ENCODE data around the gene DCANP1.

The DCANP1 gene

GRCh38 chr5:135417083-135417482 lies 30.1 kb downstream of the DCANP1 start:
- DNase-seq, result no peak

DNA sequence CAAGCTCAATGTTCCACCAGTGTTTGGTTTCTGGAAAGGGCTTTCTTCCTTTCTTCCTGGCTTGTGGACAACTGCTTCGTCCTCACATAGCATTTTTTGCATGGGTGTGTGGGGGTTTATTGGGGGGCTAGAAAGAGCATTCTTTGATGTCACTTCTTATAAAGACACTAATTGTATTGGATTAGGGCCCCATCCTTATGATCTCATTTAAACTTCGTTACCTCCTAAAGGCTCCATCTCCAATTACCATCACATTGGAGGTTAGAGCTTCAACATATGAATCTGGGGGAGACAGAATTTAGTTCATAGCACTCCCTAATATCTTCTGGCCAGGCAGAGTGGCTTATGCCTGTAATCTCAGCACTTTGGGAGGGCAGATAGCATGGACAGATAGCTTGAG lies 42.1 kb downstream of the DCANP1 start:
- no peak for DNase-seq

GRCh38 chr5:135402031-135402430 lies 45.1 kb downstream of the DCANP1 start:
- DNase-seq, result no peak

GRCh38 chr5:135400866-135401265 lies 46.3 kb downstream of the DCANP1 start:
- DNase-seq, result no peak

DNA sequence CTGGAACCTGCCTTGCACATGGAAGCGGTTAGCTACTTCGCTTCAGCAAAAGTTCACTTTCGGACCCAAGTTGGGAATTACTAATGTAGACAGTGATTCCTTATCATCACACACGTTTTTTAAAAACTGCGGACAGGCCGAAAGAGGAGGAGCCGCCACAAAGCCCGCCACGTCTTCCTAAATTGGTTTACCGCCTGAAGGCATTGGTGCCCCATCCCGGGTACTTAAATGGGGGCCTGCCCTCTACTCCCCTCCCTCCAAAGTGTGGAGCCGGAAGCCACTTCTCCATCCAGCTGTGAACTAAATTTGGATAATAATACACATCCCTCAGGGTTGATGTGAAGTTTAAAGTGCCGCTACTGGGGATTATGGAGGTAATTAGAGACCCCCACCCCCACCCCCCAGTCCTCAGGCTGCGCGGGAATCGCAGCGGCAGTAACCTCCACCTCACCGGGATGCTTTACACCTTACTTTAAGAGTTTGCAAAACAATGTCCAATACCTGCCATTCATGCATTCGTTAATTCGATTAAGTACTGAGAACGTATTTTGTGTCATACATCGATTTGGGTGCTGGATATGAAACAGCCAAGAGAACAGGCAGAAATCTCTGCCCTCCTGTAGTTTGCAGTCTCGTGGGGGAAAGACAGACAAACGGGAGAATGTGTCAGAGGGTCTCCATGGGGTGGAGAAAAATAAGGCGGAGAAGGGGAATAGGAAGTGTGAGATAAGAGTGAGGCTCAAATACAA lies 47.2 kb downstream of the DCANP1 start:
- DNase-seq, result no peak

GRCh38 chr5:135398855-135399793 lies 48.0 kb downstream of the DCANP1 start, which contains the start of gene MACROH2A1:
TSS of gene MACROH2A1 (minus strand) at chr5:135399231. CDS start at chr5:135389093, 10,138 bp downstream.
- peak; percentile 67 to 78 for DNase-seq

DNA sequence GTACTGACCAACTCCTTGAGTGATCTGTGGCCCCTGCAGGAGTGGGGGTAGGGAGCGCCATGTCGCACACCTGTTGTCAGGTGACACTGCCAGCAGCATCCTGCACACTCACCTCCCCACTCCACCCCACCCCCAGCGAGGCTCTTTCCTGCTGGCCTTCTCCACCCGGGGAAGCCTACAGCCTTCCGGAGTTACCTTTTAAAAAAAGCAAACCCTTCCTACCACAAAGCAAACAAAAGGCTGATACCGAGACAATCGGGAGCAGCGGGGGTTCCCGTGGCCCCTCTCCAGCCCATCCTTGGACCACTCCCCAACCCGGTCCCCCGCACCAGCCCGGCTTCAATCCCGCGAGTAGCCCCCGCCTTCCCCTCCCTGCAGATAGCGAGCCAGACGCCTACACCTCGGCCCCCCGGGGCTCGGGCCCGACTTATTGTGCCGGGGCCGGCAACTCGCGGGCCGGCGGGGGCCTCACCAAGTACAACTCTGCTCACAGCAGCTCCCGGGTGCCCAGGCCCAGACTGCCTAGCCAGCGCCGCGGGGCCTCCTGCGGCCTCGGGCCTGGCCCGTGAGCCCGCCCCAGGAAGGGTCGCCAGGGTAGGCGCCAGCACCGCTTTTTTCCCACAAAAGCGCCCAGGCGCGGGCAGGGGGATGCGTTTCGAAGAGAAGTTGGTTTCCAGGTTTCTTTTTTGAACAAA lies 48.8 kb downstream of the DCANP1 start:
- peak; percentile 32 to 74 for DNase-seq

GRCh38 chr5:135397084-135397483 lies 50.1 kb downstream of the DCANP1 start:
- no peak for DNase-seq

DNA sequence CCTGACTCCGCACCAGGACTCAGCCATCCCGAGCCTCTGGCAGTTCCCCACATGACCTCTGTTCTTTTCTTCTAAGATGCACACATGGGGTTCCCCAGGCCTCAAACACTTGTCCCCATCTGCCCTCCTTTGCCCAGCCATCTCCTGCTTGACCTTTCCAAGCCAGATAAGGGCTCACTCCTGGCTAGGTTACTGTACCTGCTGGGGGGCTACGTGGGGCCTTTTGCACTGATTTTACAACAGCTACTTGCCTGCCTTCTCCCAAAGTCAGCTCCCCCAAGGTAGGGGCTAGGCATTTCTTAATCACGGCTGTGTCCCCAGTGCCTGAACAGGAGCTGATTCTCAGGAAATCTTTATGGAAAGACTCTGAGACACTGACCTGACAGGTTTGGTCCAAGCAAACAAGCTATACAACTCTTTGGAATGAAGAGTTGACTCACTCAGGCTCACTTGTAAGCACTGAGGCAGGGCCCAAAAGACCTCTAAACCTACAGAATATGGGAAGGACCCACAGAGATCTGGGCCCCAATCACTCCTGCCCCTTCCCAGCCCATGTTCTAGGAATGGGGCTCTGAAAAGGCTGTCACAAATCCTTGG lies 50.6 kb downstream of the DCANP1 start:
- no peak for DNase-seq

- no peak for DNase-seq
Observed at GRCh38 chr5:135395866-135396265, 51.3 kb downstream of the DCANP1 start.

DNA sequence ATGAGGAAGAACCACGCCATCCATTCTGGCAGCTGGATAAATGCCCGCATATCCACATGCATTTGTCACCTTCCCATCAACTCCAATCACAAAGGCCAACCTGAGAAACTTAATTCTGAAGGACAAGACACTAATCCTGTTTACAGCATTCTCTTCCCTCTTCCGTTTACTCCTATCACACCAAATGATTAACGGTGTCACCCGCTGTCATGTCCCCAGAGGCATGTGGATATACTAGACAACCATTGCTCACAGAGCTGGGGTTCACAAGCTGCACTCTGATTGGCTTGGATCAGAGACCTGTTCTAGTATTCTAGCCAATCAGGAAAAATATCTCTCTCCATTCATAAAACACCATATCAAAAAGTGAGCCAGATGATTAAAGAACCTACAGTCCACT lies 51.7 kb downstream of the DCANP1 start:
- no peak for DNase-seq

All from NCI-H2081 (cell line).